SU-DHL-6 (cell line): ENCODE measurements around the gene ATP13A5.

ENCODE experiments used
- H2AFZ ChIP-seq: fragments of 200-600 bp; sonication (generic); 2 replicates; pipeline ENCODE4 v1.6.1; 2014; ENCODE audit warnings: low read depth, mild to moderate bottlenecking, moderate library complexity, mixed read lengths, antibody characterized with exemption, low read length; ENCODE audit not compliant: severe bottlenecking
- H3F3A ChIP-seq: fragments of 200-600 bp; shearing (Covaris generic); 2 replicates; pipeline ENCODE4 v1.6.0; 2016; ENCODE audit warnings: antibody characterized with exemption, mild to moderate bottlenecking; ENCODE audit not compliant: insufficient read depth
- H3K27ac ChIP-seq: fragments of 200-600 bp; sonication (generic); 2 replicates; pipeline ENCODE4 v1.5.1; 2016; ENCODE audit warnings: low read depth, mild to moderate bottlenecking, low read length, moderate library complexity, mixed read lengths
- H3K27me3 ChIP-seq: fragments of 200-600 bp; sonication (generic), shearing (Covaris generic); 2 replicates; pipeline ENCODE4 v1.6.0; 2014; ENCODE audit warnings: mild to moderate bottlenecking, low read length
- H3K36me3 ChIP-seq: fragments of 200-600 bp; sonication (generic); 2 replicates; pipeline ENCODE4 v1.6.1; 2014; ENCODE audit warnings: mild to moderate bottlenecking, low read length, mixed read lengths
- H3K4me2 ChIP-seq: fragments of 300-600, 200-600 bp; shearing (Covaris generic), sonication (generic); 2 replicates; pipeline ENCODE4 v1.6.0; 2014; ENCODE audit warnings: low read length, low read depth, mild to moderate bottlenecking; ENCODE audit not compliant: poor library complexity, severe bottlenecking
- H3K4me3 ChIP-seq: fragments of 200-600 bp; sonication (generic); 2 replicates; pipeline ENCODE4 v1.5.1; 2014; ENCODE audit warnings: antibody characterized with exemption, low read length, mild to moderate bottlenecking, mixed read lengths; ENCODE audit not compliant: insufficient read depth, poor library complexity, severe bottlenecking
- H3K79me2 ChIP-seq: fragments of 200-600 bp; sonication (generic); 2 replicates; pipeline ENCODE4 v1.6.1; 2014; ENCODE audit warnings: mild to moderate bottlenecking, low read length, moderate library complexity; ENCODE audit not compliant: insufficient read depth
- H3K9ac ChIP-seq: fragments of 200-600 bp; sonication (generic); 2 replicates; pipeline ENCODE4 v1.7.0; 2014; ENCODE audit warnings: mild to moderate bottlenecking, low read length
- H3K9me2 ChIP-seq: fragments of 200-600 bp; sonication (generic); replicated peaks from 2 replicates; pipeline ENCODE4 v1.6.1; 2014; ENCODE audit warnings: low read length; ENCODE audit not compliant: insufficient read depth
- H3K9me3 ChIP-seq: fragments of 200-600 bp; sonication (generic); 2 replicates; pipeline ENCODE4 v1.6.1; 2014; ENCODE audit warnings: low read length, mixed read lengths; ENCODE audit not compliant: insufficient read depth
- H4K20me1 ChIP-seq: fragments of 200-600 bp; sonication (generic); 2 replicates; pipeline ENCODE4 v1.6.1; 2014; ENCODE audit warnings: low read depth, mild to moderate bottlenecking, antibody characterized with exemption, low read length, moderate library complexity, mixed read lengths
- CTCF ChIP-seq: fragments of 200-600 bp; sonication (generic); IDR thresholded peaks from one replicate; pipeline ENCODE4 v1.5.1; 2017; ENCODE audit warnings: antibody characterized with exemption, mild to moderate bottlenecking, low read length, moderate library complexity; ENCODE audit not compliant: insufficient read depth, poor library complexity, severe bottlenecking
- EZH2phosphoT487 ChIP-seq: fragments of 200-600 bp; sonication (generic), shearing (Covaris generic); conservative IDR thresholded peaks from 2 replicates; pipeline ENCODE4 v1.6.1; 2018; ENCODE audit warnings: mild to moderate bottlenecking, antibody characterized with exemption, low read length, moderate library complexity, mixed read lengths

Gene ATP13A5

GRCh38 chr3:193330555-193331204 lies 47.9 kb downstream of the ATP13A5 start:
- no peak overlapping the region for H2AFZ ChIP-seq
- no peaks in the 10 kb centered on the region for H3K27me3 ChIP-seq
- H3K9ac ChIP-seq: no peak overlapping the region
- no peaks in the 10 kb centered on the region for H4K20me1 ChIP-seq
- no peaks in the 10 kb centered on the region for H3K9me2 ChIP-seq
- no peaks in the 10 kb centered on the region for H3K79me2 ChIP-seq
- no peaks in the 10 kb centered on the region for H3K9me3 ChIP-seq
- TF ChIP-seq CTCF: no peak
- TF ChIP-seq EZH2phosphoT487: no peak
- no peak overlapping the region for H3K27ac ChIP-seq
- no peak overlapping the region for H3K4me3 ChIP-seq
- H3F3A ChIP-seq: no peaks in the 10 kb centered on the region
- no peaks in the 10 kb centered on the region for H3K36me3 ChIP-seq
- H3K4me2 ChIP-seq: no peak overlapping the region

DNA sequence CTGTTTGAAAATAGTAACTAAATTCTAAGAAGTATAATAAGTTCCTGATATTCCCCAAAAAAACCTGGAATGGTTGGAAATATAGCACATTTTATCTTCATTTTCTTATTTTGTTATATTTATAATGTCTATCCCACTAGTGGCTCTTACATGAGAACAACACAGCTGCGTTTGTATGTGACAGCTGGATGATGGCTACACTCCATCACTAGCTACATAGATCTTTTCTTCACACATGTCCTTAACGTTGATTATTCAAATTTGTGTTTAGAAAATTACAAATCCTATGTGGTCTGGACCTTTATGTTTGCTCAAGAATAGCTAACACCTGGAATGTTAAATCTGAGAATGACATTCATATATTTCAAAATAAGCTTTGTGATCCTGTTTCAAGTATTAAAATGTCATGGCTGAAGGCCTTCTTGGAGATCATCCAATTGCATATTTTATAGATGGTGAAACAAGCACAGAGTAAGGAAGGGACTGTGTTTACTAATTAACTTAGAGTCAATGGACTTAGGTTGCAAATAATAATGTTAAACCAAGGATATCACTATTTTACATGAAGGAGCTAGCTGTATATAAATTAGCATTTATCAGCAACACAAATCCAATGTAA lies 60.8 kb downstream of the ATP13A5 start:
- Histone ChIP-seq H3K27me3 (no peaks in the 10 kb centered on the region), H3K79me2 (no peaks in the 10 kb centered on the region), H2AFZ (no peak overlapping the region), H3K9me3 (no peaks in the 10 kb centered on the region), H3K4me2 (no peak overlapping the region), H3K9me2 (no peaks in the 10 kb centered on the region; the same call in 1 of the 2 replicates), H3K27ac (no peak overlapping the region), H3K4me3 (no peak overlapping the region), H3K9ac (no peak overlapping the region), H4K20me1 (no peaks in the 10 kb centered on the region), H3K36me3 (no peaks in the 10 kb centered on the region), H3F3A (no peaks in the 10 kb centered on the region)
- no peak for TF ChIP-seq EZH2phosphoT487
- TF ChIP-seq CTCF: no peak

DNA sequence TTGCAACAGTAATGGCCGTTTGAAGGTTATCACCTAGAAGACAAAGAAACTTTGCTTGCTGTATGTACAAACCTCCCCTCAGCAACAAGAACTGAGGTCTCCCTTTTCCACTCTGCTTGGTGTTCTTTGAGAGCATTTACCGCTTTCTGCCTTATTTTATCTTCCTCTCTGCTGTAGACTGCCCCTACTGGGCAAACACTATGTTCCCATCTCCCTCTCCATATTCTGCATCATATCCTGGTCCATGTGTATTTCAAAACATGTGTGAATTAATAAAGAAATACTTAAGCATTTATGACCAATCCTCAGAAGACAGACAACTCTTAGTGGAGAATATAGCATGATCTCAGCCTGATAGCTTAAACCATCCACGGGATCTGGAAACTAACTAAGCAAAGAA lies 64.4 kb downstream of the ATP13A5 start:
- H2AFZ ChIP-seq: no peak overlapping the region
- H3K79me2 ChIP-seq: no peaks in the 10 kb centered on the region

More for the DNA sequence above, 64.4 kb downstream of the ATP13A5 start:
- H3K4me2 ChIP-seq: no peak overlapping the region
- TF ChIP-seq EZH2phosphoT487 (no peak), CTCF (no peak)
- H3K9me2 ChIP-seq: no peaks in the 10 kb centered on the region; the same call in 1 of the 2 replicates
- no peak overlapping the region for H3K4me3 ChIP-seq
- H3K27ac ChIP-seq: no peak overlapping the region
- no peaks in the 10 kb centered on the region for H4K20me1 ChIP-seq
- H3K36me3 ChIP-seq: no peaks in the 10 kb centered on the region
- H3F3A ChIP-seq: no peaks in the 10 kb centered on the region
- no peak overlapping the region for H3K9ac ChIP-seq
- no peaks in the 10 kb centered on the region for H3K27me3 ChIP-seq
- no peaks in the 10 kb centered on the region for H3K9me3 ChIP-seq
